Upper lobe of right lung (tissue), 1 donor: ENCODE results near the gene SMIM22. TPM values are rescaled to one million over a fixed set of nuclear protein-coding genes. Genes with fewer than 3 reads are reported as not detected.

Experiments
- ATAC-seq: fragments of 200-7000 bp; cut with Tn5 transposase; one replicate; pipeline ENCODE4 v1.9.1; 2020; ENCODE audit warnings: mild to moderate bottlenecking, moderate library complexity
- DNase-seq: peaks from one replicate; pipeline ENCODE4 v3.0.0-alpha.2; 2020
- H3K27ac ChIP-seq: fragments of 200-600 bp; one replicate; pipeline ENCODE4 v1.8.0; 2022
- H3K27me3 ChIP-seq: fragments of 200-600 bp; one replicate; pipeline ENCODE4 v1.8.0; 2022; ENCODE audit warnings: mild to moderate bottlenecking
- H3K36me3 ChIP-seq: fragments of 200-600 bp; one replicate; pipeline ENCODE4 v1.8.0; 2022
- H3K4me1 ChIP-seq: fragments of 200-600 bp; one replicate; pipeline ENCODE4 v1.8.0; 2022
- H3K4me3 ChIP-seq: fragments of 200-600 bp; one replicate; pipeline ENCODE4 v1.8.0; 2022; ENCODE audit warnings: mild to moderate bottlenecking
- H3K9me3 ChIP-seq: fragments of 200-600 bp; one replicate; pipeline ENCODE4 v1.8.0; 2022
- intact Hi-C: fragments of 100-400 bp; cut with DNase I; formaldehyde crosslinking; loops from one replicate; pipeline ENCODE4 v1.11.0; 2022
- total RNA-seq: library from RNA; stranded (reverse); fragmentation: NEBNext Ultra II Directional; extraction: Animal tissue kit (Norgen Biotek cat#: 25700); gene quantifications from one replicate; pipeline ENCODE4 v1.2.1, GENCODE V29; 2021
- TF ChIP-seq, protein P1 (sequence below): fragments of 200-600 bp; IDR thresholded peaks from one replicate; pipeline ENCODE4 v1.8.0; 2022; ENCODE audit warnings: antibody characterized with exemption
- donor health status: DM: no; HTN: yes; CAD: no; lungs with severe emphysema.

Gene SMIM22
- total RNA-seq, 1 donor from 2014 or later, result 23.3 TPM

DNA sequence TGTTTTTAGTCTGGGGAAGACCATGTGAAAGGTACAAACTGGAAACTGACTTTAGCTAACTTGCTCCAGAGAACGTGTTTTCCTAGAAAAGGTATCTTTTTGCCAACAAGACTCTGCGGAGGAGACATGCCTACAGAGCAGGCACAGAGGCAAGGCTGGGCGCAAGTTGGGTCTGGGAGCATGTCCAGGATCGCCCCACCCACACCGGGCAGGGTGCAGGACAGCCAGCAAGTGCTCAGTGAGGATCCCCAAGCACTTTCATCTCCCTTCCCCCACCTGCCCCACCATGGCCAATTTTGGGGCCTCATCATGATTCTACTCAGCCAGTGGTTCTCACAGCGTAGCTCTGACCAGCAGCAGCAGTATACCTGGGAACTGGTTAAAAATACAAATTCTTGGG is 25.5 kb downstream of the SMIM22 start:
- Histone ChIP-seq H3K4me3 (no peak overlapping the region), H3K27me3 (no peaks in the 10 kb centered on the region), H3K9me3 (no peaks in the 10 kb centered on the region), H3K4me1 (no peaks in the 10 kb centered on the region), H3K27ac (no peak overlapping the region), H3K36me3 (peaks cover 89% of the 10 kb centered on the region)
- intact Hi-C loops, result no loop called here
- DNase-seq (no peak), ATAC-seq (no peak)
- TF ChIP-seq, protein P1, sequence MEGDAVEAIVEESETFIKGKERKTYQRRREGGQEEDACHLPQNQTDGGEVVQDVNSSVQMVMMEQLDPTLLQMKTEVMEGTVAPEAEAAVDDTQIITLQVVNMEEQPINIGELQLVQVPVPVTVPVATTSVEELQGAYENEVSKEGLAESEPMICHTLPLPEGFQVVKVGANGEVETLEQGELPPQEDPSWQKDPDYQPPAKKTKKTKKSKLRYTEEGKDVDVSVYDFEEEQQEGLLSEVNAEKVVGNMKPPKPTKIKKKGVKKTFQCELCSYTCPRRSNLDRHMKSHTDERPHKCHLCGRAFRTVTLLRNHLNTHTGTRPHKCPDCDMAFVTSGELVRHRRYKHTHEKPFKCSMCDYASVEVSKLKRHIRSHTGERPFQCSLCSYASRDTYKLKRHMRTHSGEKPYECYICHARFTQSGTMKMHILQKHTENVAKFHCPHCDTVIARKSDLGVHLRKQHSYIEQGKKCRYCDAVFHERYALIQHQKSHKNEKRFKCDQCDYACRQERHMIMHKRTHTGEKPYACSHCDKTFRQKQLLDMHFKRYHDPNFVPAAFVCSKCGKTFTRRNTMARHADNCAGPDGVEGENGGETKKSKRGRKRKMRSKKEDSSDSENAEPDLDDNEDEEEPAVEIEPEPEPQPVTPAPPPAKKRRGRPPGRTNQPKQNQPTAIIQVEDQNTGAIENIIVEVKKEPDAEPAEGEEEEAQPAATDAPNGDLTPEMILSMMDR, result no peak

DNA sequence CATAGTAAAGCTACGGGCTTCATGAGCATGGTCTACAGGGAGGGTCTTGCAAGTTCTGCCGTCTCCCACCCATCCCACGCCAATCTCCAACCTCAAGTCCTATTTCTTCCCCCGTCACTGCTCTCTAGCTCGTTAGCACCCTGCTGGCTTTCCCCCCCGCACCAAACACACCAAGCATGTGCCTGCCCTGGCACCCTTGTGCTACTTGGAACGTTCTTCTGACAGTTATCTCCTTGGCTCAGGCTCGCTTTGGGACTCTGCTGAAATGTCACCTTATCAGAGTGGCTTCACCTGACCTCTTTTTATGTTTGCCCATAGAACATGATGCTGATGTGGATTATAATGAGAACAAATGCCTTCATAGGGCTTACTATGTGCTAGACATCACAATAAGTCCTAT is 30.0 kb downstream of the SMIM22 start:
- peaks cover 99% of the 10 kb centered on the region for H3K36me3 ChIP-seq

DNA sequence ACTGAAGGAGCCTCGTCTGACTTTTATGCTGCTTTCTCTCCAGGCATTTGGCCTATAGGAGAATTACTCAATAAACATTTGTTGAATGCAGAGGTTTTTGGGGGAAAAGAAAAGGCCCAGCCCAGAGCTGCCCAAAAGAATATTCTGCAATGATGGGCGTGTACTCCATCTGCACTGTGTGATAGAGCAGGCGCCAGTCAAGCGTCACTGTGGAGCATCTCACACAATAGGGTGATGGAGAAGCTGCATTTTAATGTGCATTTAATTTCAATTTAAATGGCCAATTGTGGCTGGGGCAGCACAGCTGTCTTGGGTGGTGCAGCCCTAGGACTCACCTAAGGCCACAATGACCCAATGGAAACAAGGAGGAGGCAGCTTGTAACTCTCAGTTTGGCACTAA is 31.4 kb downstream of the SMIM22 start:
- Histone ChIP-seq H3K27ac (no peak overlapping the region), H3K27me3 (no peaks in the 10 kb centered on the region), H3K9me3 (no peaks in the 10 kb centered on the region), H3K4me3 (no peak overlapping the region), H3K36me3 (peaks cover 99% of the 10 kb centered on the region), H3K4me1 (no peaks in the 10 kb centered on the region)
- peak; percentile 22 for DNase-seq
- TF ChIP-seq, protein P1, result no peak
- intact Hi-C loops, result no loop called here
- no peak for ATAC-seq

More for the DNA sequence above, 30.0 kb downstream of the SMIM22 start:
- intact Hi-C loops, result no loop called here
- peak; percentile 30 for DNase-seq
- ATAC-seq, result no peak
- no peaks in the 10 kb centered on the region for H3K4me1 ChIP-seq
- no peak overlapping the region for H3K4me3 ChIP-seq
- no peak overlapping the region for H3K27ac ChIP-seq
- H3K27me3 ChIP-seq, result no peaks in the 10 kb centered on the region
- H3K9me3 ChIP-seq, result no peaks in the 10 kb centered on the region
- TF ChIP-seq, protein P1, result no peak

DNA sequence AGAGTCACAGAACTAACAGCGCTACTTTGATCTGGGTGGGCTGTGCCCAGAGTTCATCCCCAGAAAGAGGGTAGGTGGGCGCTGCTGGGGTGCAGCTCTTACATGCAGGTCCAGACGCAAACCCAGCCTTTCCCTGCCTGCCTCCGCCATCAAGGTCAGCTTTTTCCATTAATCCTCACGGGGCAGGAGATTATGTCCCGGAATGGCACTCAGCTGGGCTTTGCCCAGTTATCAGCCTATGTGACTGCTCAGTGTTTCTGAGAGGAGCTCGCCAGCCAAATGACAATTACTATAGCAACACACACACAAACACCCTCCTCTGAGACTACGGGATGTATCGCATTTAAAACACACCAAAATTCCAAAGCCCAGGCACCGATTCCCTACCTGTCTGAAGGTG is 31.8 kb downstream of the SMIM22 start:
- no peak for ATAC-seq

DNA sequence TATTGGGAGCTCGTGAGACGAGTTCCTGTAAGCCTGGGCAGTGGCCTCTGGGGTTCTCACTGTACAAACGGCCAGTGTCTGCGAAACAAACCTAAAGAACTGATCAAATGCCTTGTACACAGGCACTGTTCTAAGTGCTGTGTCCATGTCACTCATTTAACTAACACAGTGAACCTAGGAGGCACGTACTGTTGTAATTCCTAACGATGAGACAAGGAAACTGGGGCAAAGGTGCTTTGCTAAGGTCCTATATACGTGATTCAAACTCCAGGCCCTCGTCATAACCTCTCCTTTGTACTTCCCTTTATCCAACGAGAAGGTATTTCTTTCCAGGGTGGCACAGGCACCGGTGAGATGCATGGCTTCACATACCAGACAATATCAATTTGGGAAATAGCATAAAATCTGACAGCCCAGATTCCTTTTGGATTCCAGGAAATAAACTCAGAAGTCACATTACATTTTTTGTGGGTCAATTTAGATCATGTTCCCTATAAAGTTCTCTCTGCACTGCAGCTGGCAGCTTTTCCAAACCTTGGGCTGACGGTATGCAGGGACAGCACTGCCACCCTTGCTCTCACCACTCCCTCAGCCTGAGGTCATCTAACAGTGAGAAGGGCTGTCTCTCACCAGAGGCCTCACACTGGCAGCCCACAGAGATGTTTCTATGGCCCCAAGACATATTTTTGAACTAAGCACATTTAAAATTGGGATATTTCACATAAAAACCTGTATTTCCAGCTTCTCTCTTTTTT is 33.6 kb downstream of the SMIM22 start:
- intact Hi-C loops, result no loop called here
- TF ChIP-seq, protein P1, result no peak
- H3K9me3 ChIP-seq, result no peaks in the 10 kb centered on the region
- H3K27me3 ChIP-seq, result no peaks in the 10 kb centered on the region
- DNase-seq (peak; percentile 11), ATAC-seq (no peak)
- H3K4me3 ChIP-seq, result no peak overlapping the region
- H3K36me3 ChIP-seq, result peaks cover 97% of the 10 kb centered on the region
- no peaks in the 10 kb centered on the region for H3K4me1 ChIP-seq
- no peak overlapping the region for H3K27ac ChIP-seq

More for the DNA sequence above, 31.8 kb downstream of the SMIM22 start:
- peaks cover 99% of the 10 kb centered on the region for H3K36me3 ChIP-seq
- intact Hi-C loops, result no loop called here
- no peaks in the 10 kb centered on the region for H3K27me3 ChIP-seq
- DNase-seq, result peak; percentile 25
- no peaks in the 10 kb centered on the region for H3K4me1 ChIP-seq
- H3K27ac ChIP-seq, result no peak overlapping the region
- TF ChIP-seq, protein P1, result no peak
- no peaks in the 10 kb centered on the region for H3K9me3 ChIP-seq
- no peak overlapping the region for H3K4me3 ChIP-seq
